Trophoblast cell (in vitro differentiated cells and primary cell): ENCODE data around the gene FAM229A.
A peak's percentile ranks its signal among the peaks of the same experiment; 100 is the strongest.

Source experiments
- DNase-seq, 2 donors: peaks; one replicate each; pipeline ENCODE4 v3.0.0-alpha.2; 2016
- H2AFZ ChIP-seq: 2 replicates; pipeline ENCODE4 v1.6.1; 2013; ENCODE audit warnings: low read length, moderate library complexity, mild to moderate bottlenecking; ENCODE audit not compliant: insufficient read depth, poor library complexity
- H2AK5ac ChIP-seq: 2 replicates; pipeline ENCODE4 v1.6.1; 2013; ENCODE audit warnings: mild to moderate bottlenecking, low read length
- H2BK120ac ChIP-seq: 2 replicates; pipeline ENCODE4 v1.6.1; 2013; ENCODE audit warnings: low read length, mild to moderate bottlenecking, moderate library complexity; ENCODE audit not compliant: insufficient read depth, poor library complexity
- H2BK12ac ChIP-seq: 2 replicates; pipeline ENCODE4 v1.6.1; 2013; ENCODE audit warnings: mild to moderate bottlenecking, low read length, moderate library complexity
- H2BK5ac ChIP-seq: 2 replicates; pipeline ENCODE4 v1.6.1; 2013; ENCODE audit warnings: low read length, low read depth, moderate library complexity, mild to moderate bottlenecking; ENCODE audit not compliant: poor library complexity
- H3K14ac ChIP-seq: 2 replicates; pipeline ENCODE4 v1.6.1; 2013; ENCODE audit warnings: mild to moderate bottlenecking, low read length
- H3K18ac ChIP-seq: 2 replicates; pipeline ENCODE4 v1.6.1; 2013; ENCODE audit warnings: mild to moderate bottlenecking, low read length
- H3K23ac ChIP-seq: 2 replicates; pipeline ENCODE4 v1.6.1; 2013; ENCODE audit warnings: low read length
- H3K27ac ChIP-seq: 2 replicates; pipeline ENCODE4 v1.5.1; 2013; ENCODE audit warnings: low read depth, mild to moderate bottlenecking, inconsistent platforms, low read length, moderate library complexity
- H3K27me3 ChIP-seq: 2 replicates; pipeline ENCODE4 v1.6.1; 2013; ENCODE audit warnings: inconsistent platforms, mild to moderate bottlenecking, low read length, moderate library complexity; ENCODE audit not compliant: insufficient read depth
- H3K36me3 ChIP-seq, 2 experiments: 1 replicate in 1 of 2; 2 replicates in 1 of 2; pipeline ENCODE4 v1.6.1; 2013; ENCODE audit warnings: low read length in 2 of 2, mild to moderate bottlenecking in 2 of 2, moderate library complexity in 1 of 2; ENCODE audit not compliant: insufficient read depth in 2 of 2, control insufficient read depth in 1 of 2
- H3K4ac ChIP-seq: 2 replicates; pipeline ENCODE4 v1.6.1; 2013; ENCODE audit warnings: low read depth, mild to moderate bottlenecking, low read length, moderate library complexity
- H3K4me1 ChIP-seq, 2 experiments: 1 replicate in 1 of 2; 2 replicates in 1 of 2; pipeline ENCODE4 v1.6.1; 2013; ENCODE audit warnings: low read length in 2 of 2, mild to moderate bottlenecking in 2 of 2, moderate library complexity in 1 of 2; ENCODE audit not compliant: insufficient read depth in 2 of 2, control insufficient read depth in 1 of 2
- H3K4me2 ChIP-seq: 2 replicates; pipeline ENCODE4 v1.6.1; 2013; ENCODE audit warnings: inconsistent platforms, mild to moderate bottlenecking, low read length, moderate library complexity
- H3K4me3 ChIP-seq: 2 replicates; pipeline ENCODE4 v1.5.1; 2013; ENCODE audit warnings: mild to moderate bottlenecking, low read depth, low read length, inconsistent platforms
- H3K79me1 ChIP-seq: one replicate; pipeline ENCODE4 v1.6.1; 2013; ENCODE audit warnings: low read length
- H3K79me2 ChIP-seq: 2 replicates; pipeline ENCODE4 v1.6.1; 2013; ENCODE audit warnings: low read length, mild to moderate bottlenecking; ENCODE audit not compliant: control insufficient read depth, insufficient read depth, poor library complexity
- H3K9ac ChIP-seq: 2 replicates; pipeline ENCODE4 v1.6.1; 2013; ENCODE audit warnings: mild to moderate bottlenecking, low read length
- H3K9me3 ChIP-seq: 2 replicates; pipeline ENCODE4 v1.6.1; 2013; ENCODE audit warnings: low read depth, mild to moderate bottlenecking, control low read depth, inconsistent platforms, low read length; ENCODE audit not compliant: insufficient read depth
- H4K12ac ChIP-seq: 2 replicates; pipeline ENCODE4 v1.6.1; 2013; ENCODE audit warnings: low read depth, mild to moderate bottlenecking, low read length, moderate library complexity
- H4K8ac ChIP-seq: 2 replicates; pipeline ENCODE4 v1.6.1; 2013; ENCODE audit warnings: low read depth, mild to moderate bottlenecking, low read length, moderate library complexity
- H4K91ac ChIP-seq: one replicate; pipeline ENCODE4 v1.6.1; 2013; ENCODE audit warnings: low read depth, mild to moderate bottlenecking, low read length, moderate library complexity
- WGBS: extraction: QIAGEN DNeasy Blood & Tissue Kit; methylation state at CpG from one replicate; pipeline ENCODE4 v1.1.7; 2013; ENCODE audit warnings: missing lambda C conversion rate; ENCODE audit not compliant: insufficient read length, insufficient coverage; ENCODE audit errors: extremely low coverage; 5-methylcytosine and 5-hydroxymethylcytosine counted together

Gene FAM229A

DNA sequence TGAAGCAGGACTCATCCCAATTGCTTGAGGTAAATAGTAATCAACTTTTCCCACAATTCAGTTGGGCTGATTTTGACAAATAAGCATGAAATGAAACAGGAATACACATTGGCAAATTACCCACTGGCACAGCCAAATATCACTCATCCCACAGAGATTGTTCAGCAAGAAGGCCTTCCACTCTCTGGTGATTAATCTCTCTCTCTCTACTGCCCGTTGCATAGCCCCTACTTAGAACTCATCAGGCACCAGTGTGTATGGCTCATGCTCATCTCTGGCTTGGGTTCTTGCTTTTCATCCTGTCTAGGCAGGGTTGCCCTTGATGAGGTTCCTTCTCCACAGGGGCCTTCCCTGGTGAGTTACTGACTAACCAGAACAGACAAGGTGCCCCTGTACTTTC, 30.9 kb upstream of the FAM229A start:
- Histone ChIP-seq H4K91ac (no peak overlapping the region), H3K27ac (no peak overlapping the region), H3K4me2 (peak overlapping the region; percentile 73), H3K36me3 (peaks cover 9 to 25% of the 10 kb centered on the region in 2 experiments), H2AK5ac (peak overlapping the region; percentile 6), H4K8ac (no peak overlapping the region), H3K9ac (no peak overlapping the region), H2AFZ (no peak overlapping the region), H2BK12ac (no peak overlapping the region), H3K27me3 (no peaks in the 10 kb centered on the region), H3K9me3 (peaks cover 3% of the 10 kb centered on the region), H3K79me1 (peaks cover 6% of the 10 kb centered on the region), H2BK120ac (no peak overlapping the region), H3K18ac (no peak overlapping the region), H3K4me3 (no peak overlapping the region), H4K12ac (no peak overlapping the region), H2BK5ac (no peak overlapping the region), H3K4me1 (peaks cover 4 to 5% of the 10 kb centered on the region in 2 experiments), H3K4ac (peak overlapping the region; percentile 57), H3K79me2 (peaks cover 5% of the 10 kb centered on the region), H3K14ac (no peak overlapping the region), H3K23ac (no peak overlapping the region)
- no peak for DNase-seq
- WGBS: no CpG with 5 or more reads among the region's 1 CpG

DNA sequence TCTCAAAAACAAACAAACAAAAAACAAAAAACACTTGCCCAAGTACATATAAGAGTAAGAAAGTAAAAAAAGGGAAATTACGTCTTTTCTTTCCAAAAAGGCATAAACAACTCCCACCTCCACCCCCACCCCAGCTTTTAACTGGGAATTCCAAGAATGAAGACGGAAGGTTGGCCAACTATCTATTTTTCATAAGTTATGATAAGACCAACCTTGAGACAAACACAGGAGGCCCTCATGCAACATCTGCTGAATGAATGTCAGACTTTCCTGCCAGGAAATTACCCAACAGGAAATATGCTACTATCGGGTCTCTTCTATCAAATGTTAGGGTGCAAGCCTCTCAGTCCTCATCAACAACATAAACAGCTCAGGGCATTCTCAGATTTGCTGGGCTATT, 30.0 kb upstream of the FAM229A start:
- Histone ChIP-seq H2AFZ (no peak overlapping the region), H2BK120ac (no peak overlapping the region)

DNA sequence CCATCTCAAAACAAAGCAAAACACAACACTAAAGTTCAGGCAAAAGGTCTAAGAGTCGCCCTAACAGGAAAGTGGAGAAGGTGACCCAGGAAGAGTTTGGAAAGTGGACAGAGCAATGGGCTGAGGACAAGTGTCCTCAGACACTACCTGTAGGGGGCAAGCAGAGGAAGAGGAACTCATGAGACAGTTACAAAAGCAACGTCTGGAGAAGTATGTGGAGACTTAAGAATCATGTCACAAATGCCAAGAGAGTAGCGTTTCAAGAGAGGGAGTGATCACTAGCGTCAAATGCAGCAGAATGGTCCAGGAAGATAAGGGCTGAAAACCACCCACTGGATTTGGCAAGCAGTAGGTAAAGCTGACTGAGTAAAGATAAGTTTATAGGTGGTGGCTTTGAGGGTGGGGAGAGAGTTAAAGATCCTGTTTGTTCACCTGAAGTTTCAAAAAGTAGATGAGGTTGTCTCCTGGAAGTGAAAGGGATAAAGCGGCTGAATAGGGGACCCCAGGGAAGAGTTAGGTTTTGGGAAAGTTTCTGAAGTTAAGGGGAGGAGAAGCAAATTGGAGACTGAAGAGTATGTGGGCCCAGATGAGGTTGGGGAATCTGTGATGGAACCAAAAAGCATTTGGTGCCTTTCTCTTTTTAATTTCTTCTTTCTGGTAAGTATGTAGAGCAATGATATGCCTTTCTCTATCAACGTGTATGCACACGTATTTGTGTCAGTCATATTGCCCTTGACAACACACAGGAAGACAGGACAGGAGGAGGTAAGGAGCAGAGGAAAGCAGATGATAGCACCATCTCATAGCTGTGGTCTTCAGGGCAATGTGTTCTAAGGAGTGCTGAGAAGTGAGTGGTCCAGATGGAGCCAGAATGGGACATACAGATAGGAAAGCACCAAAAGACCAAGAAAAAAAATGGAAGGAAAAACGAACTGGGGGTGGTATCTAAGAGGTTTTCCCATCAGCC, 28.9 kb upstream of the FAM229A start:
- Histone ChIP-seq H3K4me2 (no peak overlapping the region), H3K14ac (no peak overlapping the region), H3K79me1 (peaks cover 6% of the 10 kb centered on the region), H2BK12ac (no peak overlapping the region), H2BK5ac (no peak overlapping the region), H3K79me2 (peaks cover 5% of the 10 kb centered on the region), H3K27me3 (no peaks in the 10 kb centered on the region), H2AFZ (no peak overlapping the region), H3K36me3 (peaks cover 17 to 34% of the 10 kb centered on the region in 2 experiments), H2BK120ac (no peak overlapping the region), H3K27ac (no peak overlapping the region), H2AK5ac (no peak overlapping the region), H3K4me1 (peaks cover 4 to 5% of the 10 kb centered on the region in 2 experiments), H4K91ac (no peak overlapping the region), H3K9me3 (peaks cover 3% of the 10 kb centered on the region), H3K23ac (no peak overlapping the region), H4K12ac (no peak overlapping the region), H3K4ac (no peak overlapping the region), H4K8ac (no peak overlapping the region), H3K4me3 (no peak overlapping the region), H3K18ac (no peak overlapping the region), H3K9ac (no peak overlapping the region)
- no CpG with 5 or more reads among the region's 8 CpGs for WGBS
- no peak for DNase-seq

More for the DNA sequence above, 30.0 kb upstream of the FAM229A start:
- no peak overlapping the region for H2AK5ac ChIP-seq
- H2BK12ac ChIP-seq: no peak overlapping the region
- no peak overlapping the region for H3K27ac ChIP-seq
- H3K18ac ChIP-seq: no peak overlapping the region
- H3K79me2 ChIP-seq: peaks cover 5% of the 10 kb centered on the region
- H3K36me3 ChIP-seq: peaks cover 12 to 28% of the 10 kb centered on the region in 2 experiments
- no peak overlapping the region for H3K9ac ChIP-seq
- H4K8ac ChIP-seq: no peak overlapping the region
- no peak overlapping the region for H2BK5ac ChIP-seq
- peaks cover 4 to 5% of the 10 kb centered on the region in 2 experiments for H3K4me1 ChIP-seq
- DNase-seq: no peak
- H3K14ac ChIP-seq: no peak overlapping the region
- no peak overlapping the region for H3K23ac ChIP-seq
- H3K4ac ChIP-seq: peak overlapping the region; percentile 54
- H3K9me3 ChIP-seq: peaks cover 3% of the 10 kb centered on the region
- no peak overlapping the region for H4K12ac ChIP-seq
- H4K91ac ChIP-seq: no peak overlapping the region
- H3K27me3 ChIP-seq: no peaks in the 10 kb centered on the region
- no peak overlapping the region for H3K4me2 ChIP-seq
- H3K4me3 ChIP-seq: no peak overlapping the region
- no CpG with 5 or more reads among the region's 3 CpGs for WGBS
- peaks cover 6% of the 10 kb centered on the region for H3K79me1 ChIP-seq

DNA sequence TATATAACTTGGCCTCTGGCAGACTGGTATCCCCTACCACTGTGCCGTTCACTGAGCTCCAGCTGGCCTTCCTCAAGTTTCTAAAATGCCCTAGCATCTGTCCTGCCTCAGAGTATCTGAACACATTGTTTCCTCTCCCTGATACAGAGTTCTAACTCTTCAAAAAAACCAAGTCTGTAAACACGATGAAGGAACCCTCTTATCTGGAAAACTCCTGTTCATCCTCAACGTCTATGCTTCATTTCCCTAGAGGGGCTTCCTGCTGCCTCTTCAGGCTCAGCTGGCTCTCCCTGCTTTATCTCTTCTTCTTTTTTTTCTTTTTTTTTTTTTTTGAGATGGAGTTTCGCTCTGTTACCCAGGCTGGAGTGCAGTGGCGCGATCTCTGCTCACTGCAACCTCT, 26.4 kb upstream of the FAM229A start:
- no peaks in the 10 kb centered on the region for H3K27me3 ChIP-seq
- no peak overlapping the region for H2BK120ac ChIP-seq
- no peaks in the 10 kb centered on the region for H3K9me3 ChIP-seq
- no peak overlapping the region for H3K27ac ChIP-seq
- H4K8ac ChIP-seq: no peak overlapping the region
- no CpG with 5 or more reads among the region's 6 CpGs for WGBS
- H3K9ac ChIP-seq: no peak overlapping the region
- H2BK12ac ChIP-seq: no peak overlapping the region
- no peak overlapping the region for H3K14ac ChIP-seq
- H3K18ac ChIP-seq: no peak overlapping the region
- no peak overlapping the region for H3K4me3 ChIP-seq
- H3K36me3 ChIP-seq: peaks cover 27 to 45% of the 10 kb centered on the region in 2 experiments
- H2AK5ac ChIP-seq: no peak overlapping the region
- H4K12ac ChIP-seq: no peak overlapping the region
- no peak overlapping the region for H3K23ac ChIP-seq
- DNase-seq: no peak
- no peak overlapping the region for H2BK5ac ChIP-seq
- H3K4me2 ChIP-seq: no peak overlapping the region
- peaks cover 4 to 5% of the 10 kb centered on the region in 2 experiments for H3K4me1 ChIP-seq
- no peak overlapping the region for H4K91ac ChIP-seq
- H3K79me1 ChIP-seq: no peaks in the 10 kb centered on the region
- no peak overlapping the region for H2AFZ ChIP-seq
- H3K4ac ChIP-seq: no peak overlapping the region
- no peaks in the 10 kb centered on the region for H3K79me2 ChIP-seq
